ENCODE measurements around the gene DPP6. TPM values are rescaled to one million over a fixed set of nuclear protein-coding genes. Genes with fewer than 3 reads are reported as not detected.
"Not testable (repeated sequence)": the region's sequence is repeated elsewhere in the genome, so short reads cannot be mapped to it uniquely, and the experiment has no call there.

Gene DPP6
- not detected for total RNA-seq

GRCh38 chr7:154051643-154052529 lies at the start of gene DPP6:
Gene DPP6 (plus strand): TSS chr7:154052398.
- DNase-seq (ENCODE audit: low spot score): not testable (repeated sequence)

- not testable (repeated sequence) for DNase-seq (ENCODE audit: low spot score)
Observed at GRCh38 chr7:154009423-154009911, 42.7 kb upstream of the DPP6 start.

GRCh38 chr7:154010726-154011568 lies 41.3 kb upstream of the DPP6 start:
- not testable (repeated sequence) for DNase-seq (ENCODE audit: low spot score)

- DNase-seq (ENCODE audit: low spot score): not testable (repeated sequence)
Observed at GRCh38 chr7:154012800-154013199, 39.4 kb upstream of the DPP6 start.

GRCh38 chr7:154015636-154016035 lies 36.6 kb upstream of the DPP6 start:
- not testable (repeated sequence) for DNase-seq (ENCODE audit: low spot score)

- not testable (repeated sequence) for DNase-seq (ENCODE audit: low spot score)
Observed at GRCh38 chr7:154018354-154018753, 33.8 kb upstream of the DPP6 start.

GRCh38 chr7:154027805-154028204 lies 24.4 kb upstream of the DPP6 start:
- DNase-seq (ENCODE audit: low spot score): not testable (repeated sequence)

GRCh38 chr7:154030476-154031080 lies 21.6 kb upstream of the DPP6 start:
- DNase-seq (ENCODE audit: low spot score): not testable (repeated sequence)

- not testable (repeated sequence) for DNase-seq (ENCODE audit: low spot score)
Observed at GRCh38 chr7:154039466-154040165, 12.6 kb upstream of the DPP6 start.

- DNase-seq (ENCODE audit: low spot score): not testable (repeated sequence)
Observed at GRCh38 chr7:154050394-154050793, 1.8 kb upstream of the DPP6 start.

GRCh38 chr7:154051006-154051642 lies 1.1 kb upstream of the DPP6 start:
- DNase-seq (ENCODE audit: low spot score): not testable (repeated sequence)

GRCh38 chr7:154052530-154053252 lies 493 bp downstream of the DPP6 start:
- not testable (repeated sequence) for DNase-seq (ENCODE audit: low spot score)

GRCh38 chr7:154053466-154054312 lies 1.5 kb downstream of the DPP6 start:
- not testable (repeated sequence) for DNase-seq (ENCODE audit: low spot score)

GRCh38 chr7:154054664-154055063 lies 2.5 kb downstream of the DPP6 start:
- DNase-seq (ENCODE audit: low spot score): not testable (repeated sequence)

- not testable (repeated sequence) for DNase-seq (ENCODE audit: low spot score)
Observed at GRCh38 chr7:154055491-154056106, 3.4 kb downstream of the DPP6 start.

- DNase-seq (ENCODE audit: low spot score): not testable (repeated sequence)
Observed at GRCh38 chr7:154058783-154059182, 6.6 kb downstream of the DPP6 start.

GRCh38 chr7:154060551-154060950 lies 8.4 kb downstream of the DPP6 start:
- not testable (repeated sequence) for DNase-seq (ENCODE audit: low spot score)

GRCh38 chr7:154071833-154072232 lies 19.6 kb downstream of the DPP6 start:
- DNase-seq (ENCODE audit: low spot score): not testable (repeated sequence)

All from ureter (tissue), 1 donor.